Hematopoietic multipotent progenitor cell treated with erythropoietin and hydrocortisone succinate and interleukin-3 and kit ligand, for 6 days (in vitro differentiated cells): ENCODE data around the gene COL4A1.

ENCODE experiments used
- DNase-seq: peaks from one replicate; pipeline ENCODE4 v3.0.0-alpha.2; 2015

Gene COL4A1

GRCh38 chr13:110254751-110255553, 52.0 kb downstream of the COL4A1 start:
- no peak for DNase-seq

GRCh38 chr13:110254151-110254679, 52.7 kb downstream of the COL4A1 start:
- no peak for DNase-seq

- no peak for DNase-seq
Observed at GRCh38 chr13:110251193-110251819, 55.7 kb downstream of the COL4A1 start.

GRCh38 chr13:110250258-110250891, 56.6 kb downstream of the COL4A1 start:
- DNase-seq = no peak

- no peak for DNase-seq
Observed at GRCh38 chr13:110249326-110249725, 57.6 kb downstream of the COL4A1 start.

- DNase-seq = no peak
Observed at GRCh38 chr13:110248449-110249143, 58.4 kb downstream of the COL4A1 start.

- DNase-seq = no peak
Observed at GRCh38 chr13:110246530-110246929, 60.4 kb downstream of the COL4A1 start.

GRCh38 chr13:110245416-110245899, 61.5 kb downstream of the COL4A1 start:
- DNase-seq = no peak

GRCh38 chr13:110244976-110245375, 62.0 kb downstream of the COL4A1 start:
- DNase-seq = no peak

- DNase-seq = no peak
Observed at GRCh38 chr13:110244071-110244830, 62.7 kb downstream of the COL4A1 start.

- no peak for DNase-seq
Observed at GRCh38 chr13:110242615-110243014, 64.3 kb downstream of the COL4A1 start.

- DNase-seq = no peak
Observed at GRCh38 chr13:110240943-110241342, 66.0 kb downstream of the COL4A1 start.

- DNase-seq = no peak
Observed at GRCh38 chr13:110240352-110240751, 66.6 kb downstream of the COL4A1 start.

- DNase-seq = no peak
Observed at GRCh38 chr13:110239280-110240125, 67.5 kb downstream of the COL4A1 start.

- no peak for DNase-seq
Observed at GRCh38 chr13:110238818-110239195, 68.2 kb downstream of the COL4A1 start.

- no peak for DNase-seq
Observed at GRCh38 chr13:110237875-110238817, 68.8 kb downstream of the COL4A1 start.

- no peak for DNase-seq
Observed at GRCh38 chr13:110236831-110237261, 70.1 kb downstream of the COL4A1 start.

- DNase-seq = no peak
Observed at GRCh38 chr13:110236431-110236830, 70.5 kb downstream of the COL4A1 start.

GRCh38 chr13:110234532-110234931, 72.4 kb downstream of the COL4A1 start:
- DNase-seq = no peak

- no peak for DNase-seq
Observed at GRCh38 chr13:110233951-110234280, 73.0 kb downstream of the COL4A1 start.
